ENCODE results near the gene EFEMP1. TPM values are rescaled to one million over a fixed set of nuclear protein-coding genes. Genes with fewer than 3 reads are reported as not detected.

The EFEMP1 gene
- total RNA-seq, 1 donor from 2014 or later, result 75.9 TPM

DNA sequence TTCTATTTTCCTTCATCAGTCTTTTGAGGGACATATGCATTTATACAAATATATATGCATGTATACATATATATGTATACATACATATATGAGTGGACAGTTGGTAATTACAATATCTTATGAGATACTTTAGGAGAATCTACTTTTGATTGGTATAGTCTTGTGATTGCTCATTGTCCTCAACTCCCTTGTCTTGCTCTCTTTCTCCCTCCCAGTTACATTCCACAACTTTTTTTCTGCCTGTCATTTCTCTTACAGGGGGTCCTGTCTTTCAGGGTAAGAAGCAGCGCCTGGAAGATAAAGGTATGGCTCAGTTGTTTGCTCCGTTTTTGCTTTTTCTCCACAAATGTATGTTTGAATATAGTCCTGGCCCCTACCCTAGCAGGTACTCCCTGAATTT lies 19.9 kb downstream of the EFEMP1 start:
- no peak for ATAC-seq
- DNase-seq (ENCODE audit: missing footprints), result no peak
- intact Hi-C loops (cut with DNase I), result no loop called here

DNA sequence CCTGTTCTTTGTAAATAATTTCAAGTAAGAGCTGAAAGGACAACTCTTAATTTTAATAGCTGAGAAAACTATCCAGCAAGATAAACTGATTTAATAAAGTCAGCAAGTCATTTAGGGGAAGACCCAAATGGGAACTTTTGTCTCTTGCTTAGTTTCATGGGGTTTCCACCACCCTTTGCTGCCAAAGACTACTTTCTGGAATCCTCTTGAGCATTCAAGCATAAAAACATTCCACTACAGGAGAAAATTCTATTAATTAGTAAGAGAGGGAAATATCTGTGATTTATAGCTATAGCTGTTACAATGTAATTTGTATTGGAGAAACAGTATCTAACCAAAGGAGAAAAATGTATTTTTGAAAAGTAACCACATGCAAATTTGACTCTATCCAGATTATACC lies 20.6 kb downstream of the EFEMP1 start:
- intact Hi-C loops (cut with DNase I), result no loop called here
- ATAC-seq, result no peak
- no peak for DNase-seq (ENCODE audit: missing footprints)

DNA sequence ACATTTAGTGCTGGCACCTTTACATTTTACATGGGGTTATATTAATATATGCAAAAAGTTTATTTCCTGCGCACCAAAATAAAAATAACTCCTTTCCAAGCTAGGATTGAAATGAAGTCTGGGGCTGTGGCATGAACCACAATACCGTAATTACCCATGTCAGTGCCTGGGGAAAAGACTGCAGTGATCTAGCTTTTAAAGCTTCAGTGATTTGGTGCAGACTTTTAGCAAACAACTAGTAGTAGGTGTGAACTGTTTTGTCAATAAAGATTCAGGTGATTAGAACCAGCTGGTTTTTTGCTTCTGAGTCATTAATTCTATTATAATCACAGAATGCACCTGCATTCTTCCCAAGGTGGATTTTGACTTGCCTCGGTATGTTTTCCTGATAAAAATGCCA lies 21.2 kb downstream of the EFEMP1 start:
- DNase-seq (ENCODE audit: missing footprints) (no peak), ATAC-seq (no peak)
- intact Hi-C loops (cut with DNase I), result no loop called here

DNA sequence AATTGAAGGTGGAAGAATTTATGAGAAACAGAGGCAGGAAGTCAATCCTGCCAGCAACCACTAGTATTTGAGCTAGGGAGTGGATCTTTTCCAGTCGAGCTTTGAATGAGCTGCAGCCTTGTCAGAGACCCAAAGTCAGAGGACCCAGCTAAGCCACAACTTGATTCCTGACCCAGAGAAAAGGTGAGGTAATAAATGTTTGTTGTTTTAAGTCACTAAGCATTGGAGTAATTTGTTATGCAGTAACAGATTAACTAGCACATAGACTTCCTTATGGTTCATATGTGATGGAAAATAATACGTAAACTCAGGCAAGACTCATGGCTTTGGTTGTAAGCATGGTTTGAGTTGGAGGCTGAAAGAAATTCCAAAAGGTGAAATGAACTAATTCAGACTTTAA lies 21.6 kb downstream of the EFEMP1 start:
- intact Hi-C loops (cut with DNase I), result no loop called here
- DNase-seq (ENCODE audit: missing footprints) (no peak), ATAC-seq (no peak)

DNA sequence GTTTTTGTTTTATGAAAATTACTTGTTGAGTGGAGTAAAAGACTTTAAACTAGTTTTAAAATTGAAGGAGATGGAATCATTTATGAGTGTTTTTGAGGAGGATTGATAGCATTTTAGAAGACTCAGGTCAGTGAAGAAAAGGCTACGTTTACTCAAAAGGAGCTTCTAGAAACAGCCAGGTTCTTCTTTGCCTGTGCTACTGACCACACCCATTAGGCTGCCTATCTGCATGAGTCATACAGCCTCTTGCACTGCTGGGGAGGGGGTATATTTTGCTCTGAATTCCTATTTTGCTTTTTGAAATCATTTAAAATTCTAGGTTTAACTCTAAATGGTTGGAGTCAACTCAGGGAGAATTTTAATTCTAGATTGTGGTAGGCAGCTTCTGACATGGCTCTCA lies 22.3 kb downstream of the EFEMP1 start:
- intact Hi-C loops (cut with DNase I), result no loop called here
- no peak for DNase-seq (ENCODE audit: missing footprints)
- no peak for ATAC-seq

DNA sequence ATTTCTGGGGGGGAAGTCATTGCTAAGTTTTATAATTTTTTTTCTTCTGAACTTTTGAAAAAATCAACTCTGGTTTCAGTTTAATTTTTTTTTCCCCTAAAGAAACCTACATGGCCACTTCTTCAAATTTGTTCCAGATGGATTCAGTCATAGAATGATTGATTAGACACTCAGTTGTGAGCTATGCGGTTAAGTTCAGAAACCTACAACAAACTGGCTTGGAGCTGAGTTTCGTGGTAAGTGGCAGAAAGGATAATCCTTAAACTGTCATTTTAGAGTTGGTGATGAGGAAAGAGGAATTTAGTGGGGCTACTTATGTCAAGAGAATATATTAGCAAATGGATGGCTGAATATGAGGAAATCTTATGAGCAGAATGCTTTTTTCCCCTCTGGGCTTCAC lies 23.7 kb downstream of the EFEMP1 start:
- intact Hi-C loops (cut with DNase I), result no loop called here
- no peak for ATAC-seq

DNA sequence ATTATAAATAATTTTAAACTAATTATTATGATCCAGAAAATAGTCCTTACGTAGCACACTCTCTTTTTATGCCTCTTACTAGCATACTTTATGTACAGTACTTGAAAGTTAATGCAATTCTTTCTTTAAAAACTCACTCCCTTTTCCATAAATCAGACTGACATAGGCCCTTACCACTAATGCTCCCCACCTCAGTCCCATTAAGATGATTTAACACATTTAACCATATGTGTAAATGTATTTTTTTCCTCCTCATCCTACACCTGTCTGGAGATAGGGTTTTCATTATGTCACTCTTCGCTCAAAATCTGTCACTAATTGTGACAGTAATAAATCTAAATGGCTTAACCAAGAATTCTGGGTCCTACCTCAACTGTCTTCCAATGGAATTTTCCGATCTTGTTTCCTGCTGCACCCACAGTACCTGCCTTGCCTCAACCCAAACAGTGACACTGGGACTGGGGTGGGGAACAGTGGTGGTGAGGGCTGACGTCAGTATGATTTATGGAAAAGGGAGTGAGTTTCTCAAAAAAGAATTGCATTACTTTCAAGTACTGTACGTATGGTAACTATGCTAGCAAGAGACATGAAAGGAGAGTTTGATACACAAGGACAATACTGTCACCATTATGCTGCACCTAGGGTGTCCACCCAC lies 25.1 kb downstream of the EFEMP1 start:
- intact Hi-C loops (cut with DNase I), result no loop called here
- no peak for DNase-seq (ENCODE audit: missing footprints)
- no peak for ATAC-seq

More for the DNA sequence above, 23.7 kb downstream of the EFEMP1 start:
- DNase-seq (ENCODE audit: missing footprints), result no peak

DNA sequence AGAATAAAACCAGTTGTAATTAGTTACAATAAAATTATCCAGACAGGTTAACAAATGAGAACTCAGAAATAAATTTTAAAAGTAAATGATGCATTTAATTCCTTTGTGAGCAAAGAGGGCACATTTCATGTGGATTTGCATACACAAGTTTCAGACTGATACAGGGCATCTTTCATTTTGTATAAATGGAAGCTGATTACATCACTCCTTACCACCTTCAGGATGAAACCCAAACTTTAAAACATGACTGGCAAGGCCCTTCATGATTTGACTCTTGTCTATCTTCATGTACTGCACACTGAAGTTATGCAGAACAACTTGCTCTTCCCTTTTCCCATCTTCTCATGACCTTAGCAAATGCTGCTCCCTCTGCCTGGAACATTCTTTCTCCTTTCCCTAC lies 26.9 kb downstream of the EFEMP1 start:
- intact Hi-C loops (cut with DNase I), result no loop called here
- ATAC-seq, result no peak

DNA sequence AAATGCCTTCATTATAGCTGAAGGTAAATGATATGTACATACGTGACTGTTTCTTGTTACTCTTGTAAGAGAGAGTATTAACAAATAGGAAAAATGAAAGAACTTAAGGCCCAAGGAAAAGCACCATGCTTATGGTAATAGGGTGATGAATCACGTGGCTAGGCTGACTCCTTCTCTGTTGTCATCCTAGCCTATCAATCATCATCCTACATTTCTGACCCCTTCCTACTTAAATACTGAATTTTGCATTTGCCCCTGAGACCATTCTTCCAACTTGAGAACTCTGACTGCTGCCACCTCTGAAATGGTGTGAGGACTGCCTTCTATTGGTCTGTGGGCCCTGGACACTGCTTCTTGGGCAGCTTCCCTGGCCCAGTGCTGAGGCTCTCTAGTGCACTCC lies 28.9 kb downstream of the EFEMP1 start:
- no peak for ATAC-seq
- DNase-seq (ENCODE audit: missing footprints), result no peak
- intact Hi-C loops (cut with DNase I), result no loop called here

More for the DNA sequence above, 26.9 kb downstream of the EFEMP1 start:
- DNase-seq (ENCODE audit: missing footprints), result no peak

DNA sequence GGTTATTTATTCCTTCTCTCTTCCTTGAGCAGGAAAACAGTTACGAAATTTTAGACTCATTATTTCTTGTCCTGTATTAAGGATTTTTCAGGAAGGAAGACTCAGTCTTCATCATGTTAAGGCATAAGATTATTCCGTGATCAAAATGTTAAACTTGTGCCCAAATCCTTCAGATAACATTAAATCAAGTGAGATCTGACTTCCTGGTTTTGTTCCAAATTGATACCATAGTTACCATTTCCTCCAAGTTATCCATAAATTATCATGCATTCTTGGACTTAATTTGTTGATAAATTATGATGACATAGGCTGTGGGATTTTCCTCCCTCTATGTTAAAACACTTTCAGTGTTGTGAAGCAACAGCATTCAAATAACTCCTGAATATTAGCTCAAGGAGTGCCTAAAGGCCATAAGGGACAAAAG lies 31.9 kb downstream of the EFEMP1 start:
- DNase-seq (ENCODE audit: missing footprints), result no peak
- intact Hi-C loops (cut with DNase I), result no loop called here
- ATAC-seq, result no peak

DNA sequence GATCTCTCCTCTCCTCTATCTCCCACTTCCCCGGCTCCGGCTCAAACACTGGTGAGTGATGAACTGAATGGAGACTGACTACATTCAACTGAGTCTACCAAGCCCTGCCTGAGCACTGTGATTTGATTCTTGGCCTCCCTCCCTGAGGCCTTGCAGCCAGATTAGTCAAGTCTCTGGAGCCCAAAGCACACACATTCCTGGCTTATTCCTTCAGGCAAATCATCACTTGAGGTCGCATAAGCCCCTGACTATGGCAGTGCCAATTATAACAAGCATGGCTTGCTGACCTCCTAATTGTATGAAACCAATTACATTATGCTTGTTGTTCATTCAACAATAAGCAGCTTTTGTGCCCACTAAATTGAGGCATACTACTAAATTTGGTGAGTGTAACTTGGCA lies 34.6 kb downstream of the EFEMP1 start:
- ATAC-seq, result peak; percentile 84
- intact Hi-C loops (cut with DNase I), result loop anchor here (5.0 to 10.0 kb wide), 3 partner anchors 33 to 84 kb away; partner anchors contain the start of gene EFEMP1

DNA sequence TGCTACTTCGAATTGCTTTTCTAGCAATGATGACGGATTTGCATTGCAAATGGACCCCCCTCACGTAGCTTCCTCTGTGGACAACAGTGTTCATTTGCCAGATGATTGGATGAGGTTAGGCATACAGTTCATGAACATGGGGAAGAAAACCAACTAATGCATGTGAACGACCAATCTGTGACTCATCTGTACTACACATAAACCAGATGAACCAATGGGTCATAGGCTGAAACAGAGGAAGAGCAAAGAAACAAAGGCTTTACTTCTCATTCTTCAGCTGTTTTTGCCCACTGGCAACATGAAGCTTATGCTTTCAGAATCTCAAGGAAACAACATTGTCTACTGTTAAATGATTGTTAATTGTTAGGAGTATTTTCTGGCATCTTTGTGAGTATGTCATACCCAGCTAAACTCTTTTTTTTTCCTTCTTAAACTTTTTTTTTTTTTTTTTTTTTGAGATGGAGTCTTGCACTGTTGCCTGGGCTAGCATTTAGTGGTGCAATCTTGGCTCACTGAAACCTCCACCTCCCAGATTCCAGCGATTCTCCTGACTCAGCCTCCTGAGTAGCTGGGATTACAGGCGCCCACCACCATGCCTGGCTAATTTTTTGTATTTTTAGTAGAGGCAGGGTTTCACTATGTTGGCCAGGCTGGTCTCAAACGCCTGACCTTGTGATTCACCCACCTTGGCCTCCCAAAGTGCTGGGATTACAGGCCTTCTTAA lies 35.5 kb downstream of the EFEMP1 start:
- ATAC-seq, result no peak
- DNase-seq (ENCODE audit: missing footprints), result no peak
- intact Hi-C loops (cut with DNase I), result loop anchor here (5.0 to 10.0 kb wide), 3 partner anchors 34 to 83 kb away; partner anchors contain the start of gene EFEMP1

More for the DNA sequence above, 34.6 kb downstream of the EFEMP1 start:
- peak; percentile 64 for DNase-seq (ENCODE audit: missing footprints)

DNA sequence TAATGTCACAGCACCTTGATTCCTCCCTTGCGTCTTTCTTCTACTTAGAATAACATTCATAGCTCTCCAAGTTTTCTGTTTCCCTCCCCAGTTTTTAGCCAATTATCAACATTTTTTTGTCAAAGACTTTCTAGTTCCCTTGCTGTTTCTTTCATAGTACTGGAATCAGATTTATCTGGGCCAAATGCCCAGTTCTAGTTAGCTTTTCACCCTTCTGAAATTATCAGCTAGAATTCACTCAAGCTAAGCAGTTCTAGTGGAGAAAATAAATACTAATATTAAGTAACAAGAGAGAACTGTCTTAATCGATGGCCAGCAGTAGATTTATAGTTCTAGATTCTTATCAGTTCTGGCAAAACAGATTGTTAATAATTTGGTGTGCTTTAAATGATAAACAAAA lies 36.2 kb downstream of the EFEMP1 start:
- intact Hi-C loops (cut with DNase I), result loop anchor here (5.0 to 10.0 kb wide), 3 partner anchors 35 to 83 kb away; partner anchors contain the start of gene EFEMP1
- DNase-seq (ENCODE audit: missing footprints) (no peak), ATAC-seq (no peak)

DNA sequence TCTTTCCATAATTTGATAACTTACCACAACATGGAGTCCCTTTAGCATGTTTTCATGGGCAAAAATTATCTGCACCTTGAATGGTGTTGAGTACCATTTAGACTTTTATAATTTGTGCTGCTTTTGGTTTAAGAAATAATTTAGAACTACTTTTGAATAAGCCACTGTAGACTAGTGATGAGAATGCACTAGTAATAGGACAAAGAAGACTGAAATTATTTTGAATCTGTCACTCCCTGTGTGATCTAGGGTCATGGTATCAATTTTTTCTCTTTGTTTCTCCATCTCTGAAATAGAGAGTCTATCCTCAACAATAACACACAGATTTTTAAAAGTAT lies 37.7 kb downstream of the EFEMP1 start:
- intact Hi-C loops (cut with DNase I), result loop anchor here (5.0 to 10.0 kb wide), 3 partner anchors 36 to 81 kb away; partner anchors contain the start of gene EFEMP1
- DNase-seq (ENCODE audit: missing footprints) (no peak), ATAC-seq (no peak)

DNA sequence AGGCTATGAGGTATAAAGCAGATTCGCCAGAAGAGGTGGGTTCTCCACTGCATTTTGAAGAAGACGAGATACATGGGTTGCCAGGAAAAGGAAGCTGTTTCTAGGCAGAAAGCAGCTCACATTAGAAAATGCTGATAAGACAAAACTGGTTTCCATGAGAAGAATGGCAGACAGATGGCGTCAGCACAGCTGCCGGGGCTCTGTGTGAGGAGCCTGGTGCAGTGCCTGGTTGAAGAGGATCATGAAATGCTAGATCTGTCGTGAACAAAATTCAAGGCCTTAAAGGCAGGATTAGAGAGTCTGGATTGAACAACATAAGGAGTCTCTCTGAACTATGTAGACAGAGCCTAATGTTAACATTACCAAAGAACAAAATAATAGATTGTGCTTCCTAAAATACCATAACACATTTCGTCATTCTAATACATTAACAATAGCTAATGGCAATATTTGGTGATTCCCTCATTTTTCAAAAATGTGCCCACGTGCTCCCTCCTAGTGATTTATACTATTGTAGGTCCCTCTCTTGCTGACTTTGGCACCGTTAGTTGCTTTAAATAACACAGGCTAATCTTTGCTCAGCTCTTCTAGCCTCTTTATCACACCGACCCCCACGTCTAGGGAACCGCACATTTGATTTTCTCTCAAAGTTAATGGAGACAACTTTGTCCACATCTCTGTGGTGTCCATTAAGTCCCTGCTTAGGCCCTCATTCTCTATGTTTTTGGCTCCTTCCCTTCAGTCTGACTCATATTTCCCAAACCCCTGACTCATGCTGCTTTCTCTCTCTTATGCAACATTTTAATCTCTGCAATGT lies 38.2 kb downstream of the EFEMP1 start:
- DNase-seq (ENCODE audit: missing footprints), result no peak
- ATAC-seq, result peak; percentile 78
- intact Hi-C loops (cut with DNase I), result loop anchor here (5.0 to 10.0 kb wide), 3 partner anchors 37 to 81 kb away; partner anchors contain the start of gene EFEMP1

DNA sequence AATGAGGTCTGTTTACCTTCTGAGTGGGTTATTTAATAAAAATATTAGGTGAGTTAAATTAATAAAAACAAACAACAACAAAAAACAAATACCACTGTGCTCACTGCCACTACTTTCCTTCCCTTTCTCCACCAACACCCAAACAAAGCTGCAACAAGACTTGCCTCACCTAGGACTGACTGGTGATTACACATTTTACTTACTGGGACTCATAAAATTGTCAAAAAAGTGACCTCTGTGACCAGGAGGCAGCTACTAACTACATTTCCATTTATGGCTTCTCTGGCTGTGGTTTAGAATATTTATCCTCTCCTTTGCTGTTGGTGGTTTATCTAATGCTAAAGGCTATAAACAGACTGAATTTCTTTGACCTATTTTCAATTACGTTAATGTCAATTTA lies 39.8 kb downstream of the EFEMP1 start:
- intact Hi-C loops (cut with DNase I), result loop anchor here (10.0 kb wide), 1 partner anchor 79 kb away; no protein-coding TSS in a partner anchor
- ATAC-seq (no peak), DNase-seq (ENCODE audit: missing footprints) (no peak)

DNA sequence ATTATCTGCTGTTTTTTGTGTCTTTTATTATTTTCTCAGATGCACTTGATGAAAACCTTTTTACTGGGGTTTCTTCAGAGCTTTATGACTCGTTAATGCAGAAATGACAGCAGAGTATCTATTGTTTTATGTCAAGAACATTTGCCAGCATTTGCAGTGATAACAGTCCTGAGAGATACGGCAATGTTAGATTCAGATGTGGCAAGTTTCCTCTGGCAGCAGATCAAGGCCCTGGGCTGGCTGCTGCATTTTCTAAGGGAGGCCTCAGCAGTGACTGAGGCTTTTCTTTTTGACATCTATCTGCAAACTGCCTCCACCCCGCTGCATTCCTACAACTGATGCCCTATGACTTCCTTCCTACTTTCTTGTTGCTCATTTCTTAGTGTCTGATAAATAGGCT lies 40.2 kb downstream of the EFEMP1 start:
- intact Hi-C loops (cut with DNase I), result loop anchor here (10.0 kb wide), 1 partner anchor 79 kb away; no protein-coding TSS in a partner anchor
- DNase-seq (ENCODE audit: missing footprints) (peak; percentile 64), ATAC-seq (peak; percentile 14)

DNA sequence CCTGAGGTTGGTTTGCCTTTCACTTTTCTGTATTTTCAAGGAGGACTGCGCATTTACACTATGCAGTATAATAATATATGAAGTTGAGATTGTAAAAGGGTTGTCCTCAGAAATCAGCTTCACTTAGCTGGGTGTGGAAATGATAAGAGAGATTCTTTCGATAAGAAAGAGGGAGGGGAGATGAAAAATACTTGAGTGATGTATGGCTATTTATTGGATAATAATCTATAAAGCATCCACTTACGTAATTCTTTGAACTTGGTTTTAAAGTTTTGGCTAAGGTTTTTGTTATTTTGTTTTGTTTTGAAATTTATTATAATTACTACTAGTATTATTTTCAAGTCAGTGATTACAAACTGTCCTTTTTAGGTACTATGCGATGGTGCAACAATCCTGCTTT lies 40.6 kb downstream of the EFEMP1 start:
- intact Hi-C loops (cut with DNase I), result loop anchor here (10.0 kb wide), 1 partner anchor 78 kb away; no protein-coding TSS in a partner anchor
- DNase-seq (ENCODE audit: missing footprints), result no peak
- ATAC-seq, result no peak

Data from Right ventricle myocardium inferior (tissue), 1 donor.